Measurements from ENCODE around the gene FHL3.

FHL3 gene, protein sequence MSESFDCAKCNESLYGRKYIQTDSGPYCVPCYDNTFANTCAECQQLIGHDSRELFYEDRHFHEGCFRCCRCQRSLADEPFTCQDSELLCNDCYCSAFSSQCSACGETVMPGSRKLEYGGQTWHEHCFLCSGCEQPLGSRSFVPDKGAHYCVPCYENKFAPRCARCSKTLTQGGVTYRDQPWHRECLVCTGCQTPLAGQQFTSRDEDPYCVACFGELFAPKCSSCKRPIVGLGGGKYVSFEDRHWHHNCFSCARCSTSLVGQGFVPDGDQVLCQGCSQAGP
- long read RNA-seq, transcript FHL3-201 (6 exons, 1,647 nt), result major isoform, 306 of 421 reads
- long read RNA-seq, transcript FHL3-203 (6 exons, 1,091 nt), result minor isoform, 74 of 421 reads
- long read RNA-seq, partial matches to known transcripts, result 11 of 421 reads
- long read RNA-seq, other reads (novel, unspliced or antisense), result 26 of 421 reads

DNA sequence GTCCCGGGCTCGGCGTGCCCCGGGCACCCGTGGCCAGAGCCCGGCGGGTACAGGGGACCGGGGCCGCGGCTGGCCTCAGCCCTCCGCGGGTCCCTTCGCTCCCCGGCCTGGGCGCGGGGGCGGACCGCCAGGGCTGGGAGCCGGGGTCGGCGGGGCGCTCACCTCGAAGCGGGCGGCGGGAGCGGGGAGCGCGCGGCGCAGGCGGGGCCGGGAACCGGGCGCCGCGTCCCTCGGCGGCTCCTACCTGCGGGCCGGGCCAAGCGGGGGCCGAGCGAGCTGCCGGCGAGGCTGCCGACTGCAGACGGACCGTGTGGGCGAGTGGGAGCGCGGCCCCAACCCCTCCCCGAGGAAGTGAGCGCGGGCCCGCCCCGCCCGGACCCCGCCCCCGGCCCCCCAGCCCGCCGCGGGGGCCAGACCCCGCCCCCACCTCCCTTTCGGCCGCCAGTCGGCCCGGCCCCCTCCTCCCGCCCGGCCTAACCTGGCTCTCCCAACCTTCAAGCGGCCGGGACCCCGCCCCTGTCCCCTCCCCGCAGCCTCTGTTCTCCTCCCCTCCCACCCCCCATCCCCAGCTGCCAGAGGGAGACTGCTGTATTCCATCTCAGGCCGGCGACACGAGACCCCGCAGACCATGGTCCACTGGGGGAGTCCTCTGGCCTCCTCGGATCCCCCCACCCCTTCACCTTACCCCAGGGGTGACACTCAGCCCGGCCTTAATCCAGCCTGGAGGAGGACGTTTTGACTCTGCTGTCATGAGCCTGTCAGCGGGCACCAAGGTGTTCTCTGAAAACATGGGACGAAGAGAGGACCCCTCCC is at the start of gene FHL3:
Gene FHL3 (minus strand): TSS at position 320 of the 813 bp plus-strand sequence. CDS start 6,102 bp downstream, outside the sequence.
- DNase-seq (ENCODE audit: low read depth in 1 of 2, low spot score in 1 of 2), result peak in 1 of 2 experiments; percentile 63
- TF ChIP-seq POLR2AphosphoS5 (IDR thresholded peaks at IDR 0.05; ENCODE audit: low read depth) (no peak; the same call in 1 of the 2 replicates), GABPA (IDR thresholded peaks at IDR 0.05; ENCODE audit: low read depth) (no peak), SPI1 (IDR thresholded peaks at IDR 0.05; ENCODE audit: borderline replicate concordance, low read depth) (no peak)
- TF ChIP-seq, protein P1, sequence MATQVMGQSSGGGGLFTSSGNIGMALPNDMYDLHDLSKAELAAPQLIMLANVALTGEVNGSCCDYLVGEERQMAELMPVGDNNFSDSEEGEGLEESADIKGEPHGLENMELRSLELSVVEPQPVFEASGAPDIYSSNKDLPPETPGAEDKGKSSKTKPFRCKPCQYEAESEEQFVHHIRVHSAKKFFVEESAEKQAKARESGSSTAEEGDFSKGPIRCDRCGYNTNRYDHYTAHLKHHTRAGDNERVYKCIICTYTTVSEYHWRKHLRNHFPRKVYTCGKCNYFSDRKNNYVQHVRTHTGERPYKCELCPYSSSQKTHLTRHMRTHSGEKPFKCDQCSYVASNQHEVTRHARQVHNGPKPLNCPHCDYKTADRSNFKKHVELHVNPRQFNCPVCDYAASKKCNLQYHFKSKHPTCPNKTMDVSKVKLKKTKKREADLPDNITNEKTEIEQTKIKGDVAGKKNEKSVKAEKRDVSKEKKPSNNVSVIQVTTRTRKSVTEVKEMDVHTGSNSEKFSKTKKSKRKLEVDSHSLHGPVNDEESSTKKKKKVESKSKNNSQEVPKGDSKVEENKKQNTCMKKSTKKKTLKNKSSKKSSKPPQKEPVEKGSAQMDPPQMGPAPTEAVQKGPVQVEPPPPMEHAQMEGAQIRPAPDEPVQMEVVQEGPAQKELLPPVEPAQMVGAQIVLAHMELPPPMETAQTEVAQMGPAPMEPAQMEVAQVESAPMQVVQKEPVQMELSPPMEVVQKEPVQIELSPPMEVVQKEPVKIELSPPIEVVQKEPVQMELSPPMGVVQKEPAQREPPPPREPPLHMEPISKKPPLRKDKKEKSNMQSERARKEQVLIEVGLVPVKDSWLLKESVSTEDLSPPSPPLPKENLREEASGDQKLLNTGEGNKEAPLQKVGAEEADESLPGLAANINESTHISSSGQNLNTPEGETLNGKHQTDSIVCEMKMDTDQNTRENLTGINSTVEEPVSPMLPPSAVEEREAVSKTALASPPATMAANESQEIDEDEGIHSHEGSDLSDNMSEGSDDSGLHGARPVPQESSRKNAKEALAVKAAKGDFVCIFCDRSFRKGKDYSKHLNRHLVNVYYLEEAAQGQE (IDR thresholded peaks at IDR 0.05; ENCODE audit: insufficient replicate concordance, low read depth), result no peak
- TF ChIP-seq, protein P2, sequence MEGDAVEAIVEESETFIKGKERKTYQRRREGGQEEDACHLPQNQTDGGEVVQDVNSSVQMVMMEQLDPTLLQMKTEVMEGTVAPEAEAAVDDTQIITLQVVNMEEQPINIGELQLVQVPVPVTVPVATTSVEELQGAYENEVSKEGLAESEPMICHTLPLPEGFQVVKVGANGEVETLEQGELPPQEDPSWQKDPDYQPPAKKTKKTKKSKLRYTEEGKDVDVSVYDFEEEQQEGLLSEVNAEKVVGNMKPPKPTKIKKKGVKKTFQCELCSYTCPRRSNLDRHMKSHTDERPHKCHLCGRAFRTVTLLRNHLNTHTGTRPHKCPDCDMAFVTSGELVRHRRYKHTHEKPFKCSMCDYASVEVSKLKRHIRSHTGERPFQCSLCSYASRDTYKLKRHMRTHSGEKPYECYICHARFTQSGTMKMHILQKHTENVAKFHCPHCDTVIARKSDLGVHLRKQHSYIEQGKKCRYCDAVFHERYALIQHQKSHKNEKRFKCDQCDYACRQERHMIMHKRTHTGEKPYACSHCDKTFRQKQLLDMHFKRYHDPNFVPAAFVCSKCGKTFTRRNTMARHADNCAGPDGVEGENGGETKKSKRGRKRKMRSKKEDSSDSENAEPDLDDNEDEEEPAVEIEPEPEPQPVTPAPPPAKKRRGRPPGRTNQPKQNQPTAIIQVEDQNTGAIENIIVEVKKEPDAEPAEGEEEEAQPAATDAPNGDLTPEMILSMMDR (IDR thresholded peaks at IDR 0.05; ENCODE audit: insufficient read depth, low read length), result no peak
- peak within 1 kb of the TSS; percentile 73 for H3K27ac ChIP-seq (replicated peaks)
- no peaks in the 10 kb centered on the region for H3K27me3 ChIP-seq (ENCODE audit: insufficient read depth, poor library complexity, severe bottlenecking)
- H3K4me3 ChIP-seq (replicated peaks; ENCODE audit: insufficient read depth, low read length), result peak within 1 kb of the TSS; percentile 60

DNA sequence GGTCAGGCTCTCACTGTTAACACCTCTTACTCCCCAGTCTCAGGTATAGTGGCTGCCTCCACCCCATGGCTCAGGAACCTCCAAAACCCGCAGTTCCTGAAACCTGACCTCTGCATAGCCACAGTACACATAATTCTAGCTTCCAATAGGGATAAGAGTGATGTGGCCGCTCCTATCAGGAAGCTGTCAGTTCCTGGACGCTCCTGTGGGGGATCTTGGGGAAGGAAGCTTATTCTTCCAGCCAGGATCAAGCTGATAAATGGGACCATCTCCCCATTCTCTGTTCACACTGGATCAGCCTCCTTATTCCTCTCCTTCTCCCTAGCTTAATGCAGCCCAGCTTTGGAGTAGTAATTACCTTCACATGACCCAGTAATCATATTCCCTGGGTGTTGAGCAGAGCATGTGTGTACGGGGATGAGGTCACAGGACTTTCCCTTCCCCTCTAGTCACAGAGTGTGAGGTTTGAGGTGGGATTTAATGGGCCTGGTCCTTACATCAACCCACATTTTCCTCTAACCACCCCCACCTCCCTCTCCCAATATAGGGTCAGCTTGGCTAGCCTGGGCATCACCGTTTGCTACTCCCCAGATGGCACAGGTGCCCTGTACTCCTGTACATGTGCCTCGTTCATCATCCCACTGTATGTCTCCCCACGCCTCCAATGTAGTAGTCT is 48.2 kb upstream of the FHL3 start:
- TF ChIP-seq SPI1 (IDR thresholded peaks at IDR 0.05; ENCODE audit: borderline replicate concordance, low read depth) (no peak), GABPA (IDR thresholded peaks at IDR 0.05; ENCODE audit: low read depth) (no peak), POLR2AphosphoS5 (IDR thresholded peaks at IDR 0.05; ENCODE audit: low read depth) (no peak)
- TF ChIP-seq, protein P2 (IDR thresholded peaks at IDR 0.05; ENCODE audit: insufficient read depth, low read length), result no peak
- TF ChIP-seq, protein P1 (IDR thresholded peaks at IDR 0.05; ENCODE audit: insufficient replicate concordance, low read depth), result no peak
- no peak overlapping the region for H3K27ac ChIP-seq (replicated peaks)
- no peak overlapping the region for H3K4me3 ChIP-seq (replicated peaks; ENCODE audit: insufficient read depth, low read length)
- peaks cover 10% of the 10 kb centered on the region for H3K27me3 ChIP-seq (ENCODE audit: insufficient read depth, poor library complexity, severe bottlenecking)
- DNase-seq (ENCODE audit: low read depth in 1 of 2, low spot score in 1 of 2), result no peak

DNA sequence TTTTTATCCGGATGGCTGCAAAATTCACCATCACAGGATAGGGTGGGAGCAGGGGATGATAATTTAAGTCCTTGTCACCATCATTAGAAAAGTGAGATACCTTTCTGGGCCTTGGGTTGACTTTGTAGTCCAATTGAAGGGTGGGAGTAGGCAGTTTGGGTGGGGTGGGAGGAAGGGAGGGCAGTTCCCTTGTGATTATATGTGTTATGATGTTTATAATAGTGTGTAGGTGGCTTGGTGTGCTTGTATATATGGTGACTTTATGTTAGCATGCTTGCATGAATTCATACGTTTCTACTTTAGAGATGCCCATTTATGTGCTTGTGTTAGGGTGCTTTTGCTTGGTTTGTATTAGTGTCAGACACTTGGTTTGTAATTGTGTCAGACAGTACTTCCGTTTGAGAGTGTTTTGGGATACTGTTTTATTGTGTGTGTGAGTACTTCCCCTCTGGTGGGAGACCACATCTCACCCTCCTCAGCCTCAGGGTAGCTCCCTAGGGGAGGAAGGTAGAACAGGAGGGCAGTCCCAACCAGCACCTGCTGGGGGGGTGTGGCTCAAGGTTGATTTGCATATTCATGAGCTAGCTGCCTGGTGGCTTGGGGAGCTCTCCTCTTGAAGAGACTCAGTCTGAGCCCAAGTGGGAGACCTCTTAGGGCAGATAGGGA is 47.6 kb upstream of the FHL3 start:
- no peak overlapping the region for H3K4me3 ChIP-seq (replicated peaks; ENCODE audit: insufficient read depth, low read length)
- no peak for DNase-seq (ENCODE audit: low read depth in 1 of 2, low spot score in 1 of 2)
- no peak for TF ChIP-seq SPI1 (IDR thresholded peaks at IDR 0.05; ENCODE audit: borderline replicate concordance, low read depth)
- TF ChIP-seq GABPA (IDR thresholded peaks at IDR 0.05; ENCODE audit: low read depth), result no peak
- TF ChIP-seq POLR2AphosphoS5 (IDR thresholded peaks at IDR 0.05; ENCODE audit: low read depth), result no peak
- TF ChIP-seq, protein P2 (IDR thresholded peaks at IDR 0.05; ENCODE audit: insufficient read depth, low read length), result no peak
- TF ChIP-seq, protein P1 (IDR thresholded peaks at IDR 0.05; ENCODE audit: insufficient replicate concordance, low read depth), result no peak
- no peak overlapping the region for H3K27ac ChIP-seq (replicated peaks)
- H3K27me3 ChIP-seq (ENCODE audit: insufficient read depth, poor library complexity, severe bottlenecking), result peaks cover 15% of the 10 kb centered on the region

Measured in HL-60 (cell line).